WTC11 (cell line): ENCODE data around the gene ZER1. TPM values are rescaled to one million over a fixed set of nuclear protein-coding genes. Genes with fewer than 3 reads are reported as not detected.

ENCODE experiments used
- ATAC-seq: fragments of 200-7000 bp; cut with Tn5 transposase; 2 replicates; pipeline ENCODE4 v1.10.0; 2021; ENCODE audit warnings: mild to moderate bottlenecking, moderate library complexity
- CTCF ChIA-PET: fragments of 300-600 bp; sonication (Branson Sonifier 250); formaldehyde crosslinking; loops from one replicate; lab custom pipeline; 2021; ENCODE audit warnings: antibody characterized with exemption; lab: Charles Lee
- POLR2A ChIA-PET: fragments of 350-600 bp; sonication (Branson Sonifier 250); formaldehyde crosslinking; loops from one replicate; lab custom pipeline; 2021; ENCODE audit warnings: antibody characterized with exemption; lab: Charles Lee
- DNase-seq: peaks from one replicate; pipeline ENCODE4 v3.0.0; 2021; ENCODE audit warnings: low spot score
- H3K27ac Mint-ChIP-seq: 2 replicates; pipeline ENCODE4 v1.8.0; 2021; ENCODE audit warnings: mixed read lengths
- H3K27me3 Mint-ChIP-seq: 2 replicates; pipeline ENCODE4 v1.8.0; 2021; ENCODE audit warnings: low read depth, mild to moderate bottlenecking, moderate library complexity, mixed read lengths
- H3K36me3 Mint-ChIP-seq: 2 replicates; pipeline ENCODE4 v1.8.0; 2021; ENCODE audit warnings: mixed read lengths
- H3K4me1 Mint-ChIP-seq: 2 replicates; pipeline ENCODE4 v1.8.0; 2022; ENCODE audit warnings: mixed read lengths
- H3K4me3 Mint-ChIP-seq: 2 replicates; pipeline ENCODE4 v1.8.0; 2021; ENCODE audit warnings: mild to moderate bottlenecking, moderate library complexity, mixed read lengths
- H3K9me3 Mint-ChIP-seq: 2 replicates; pipeline ENCODE4 v1.8.0; 2021; ENCODE audit warnings: mixed read lengths
- AR ChIP-seq: fragments of 250-450 bp; sonication (Bioruptor Pico); IDR thresholded peaks from 2 replicates; pipeline ENCODE4 v1.9.0; 2021; ENCODE audit warnings: mild to moderate bottlenecking
- CREM ChIP-seq: sonication (generic); formaldehyde crosslinking; IDR thresholded peaks from 2 replicates; pipeline ENCODE4 v1.8.1; 2022; ENCODE audit warnings: mild to moderate bottlenecking, missing genetic modification reagents, moderate library complexity
- ETV6 ChIP-seq: sonication (generic); formaldehyde crosslinking; IDR thresholded peaks from 2 replicates; pipeline ENCODE4 v1.8.1; 2022; ENCODE audit warnings: mild to moderate bottlenecking, missing genetic modification reagents
- HMGXB4 ChIP-seq: sonication (generic); formaldehyde crosslinking; IDR thresholded peaks from 2 replicates; pipeline ENCODE4 v1.8.1; 2023; ENCODE audit warnings: mild to moderate bottlenecking, moderate library complexity, missing genetic modification reagents
- JUN ChIP-seq: sonication (generic); formaldehyde crosslinking; IDR thresholded peaks from 2 replicates; pipeline ENCODE4 v1.8.0; 2023; ENCODE audit warnings: mild to moderate bottlenecking, missing genetic modification reagents
- NFATC4 ChIP-seq: fragments of 250-450 bp; sonication (Bioruptor Pico); IDR thresholded peaks from 2 replicates; pipeline ENCODE4 v1.9.0; 2021; ENCODE audit warnings: mild to moderate bottlenecking
- RORB ChIP-seq: fragments of 250-450 bp; sonication (Bioruptor Pico); IDR thresholded peaks from 2 replicates; pipeline ENCODE4 v1.9.0; 2021; ENCODE audit warnings: mild to moderate bottlenecking
- SMAD3 ChIP-seq: sonication (generic); formaldehyde crosslinking; IDR thresholded peaks from 2 replicates; pipeline ENCODE4 v1.8.0; 2022; ENCODE audit warnings: missing genetic modification reagents, mild to moderate bottlenecking, borderline replicate concordance
- SMAD4 ChIP-seq: sonication (generic); formaldehyde crosslinking; IDR thresholded peaks from 2 replicates; pipeline ENCODE4 v1.8.0; 2022; ENCODE audit warnings: mild to moderate bottlenecking, missing genetic modification reagents
- ZNF232 ChIP-seq: sonication (generic); formaldehyde crosslinking; IDR thresholded peaks from 2 replicates; pipeline ENCODE4 v1.8.0; 2022; ENCODE audit warnings: mild to moderate bottlenecking, missing genetic modification reagents
- ZNF263 ChIP-seq: sonication (generic); formaldehyde crosslinking; IDR thresholded peaks from 2 replicates; pipeline ENCODE4 v1.8.1; 2022; ENCODE audit warnings: low read depth, mild to moderate bottlenecking, moderate library complexity, missing genetic modification reagents
- ZNF317 ChIP-seq: sonication (generic); formaldehyde crosslinking; IDR thresholded peaks from 2 replicates; pipeline ENCODE4 v1.8.1; 2023; ENCODE audit warnings: low read depth, mild to moderate bottlenecking, moderate library complexity, missing genetic modification reagents, borderline replicate concordance
- ZNF423 ChIP-seq: fragments of 250-450 bp; sonication (Bioruptor Pico); IDR thresholded peaks from 2 replicates; pipeline ENCODE4 v2.1.2; 2022; ENCODE audit warnings: mild to moderate bottlenecking, moderate library complexity
- total RNA-seq: library from RNA; stranded (reverse); gene quantifications from 3 replicates; pipeline ENCODE4 v1.2.3, GENCODE V29; 2021
- TF ChIP-seq, protein P1 (sequence below): fragments of 250-450 bp; sonication (Bioruptor Pico); IDR thresholded peaks from 2 replicates; pipeline ENCODE4 v2.1.2; 2022; ENCODE audit warnings: mild to moderate bottlenecking, moderate library complexity
- TF ChIP-seq, protein P2 (sequence below): sonication (generic); formaldehyde crosslinking; IDR thresholded peaks from 2 replicates; pipeline ENCODE4 v1.8.1; 2023; ENCODE audit warnings: mild to moderate bottlenecking, missing genetic modification reagents
- TF ChIP-seq, protein P3 (sequence below): sonication (generic); formaldehyde crosslinking; IDR thresholded peaks from 2 replicates; pipeline ENCODE4 v1.8.1; 2023; ENCODE audit warnings: mild to moderate bottlenecking, missing genetic modification reagents, moderate library complexity

ZER1 gene
- total RNA-seq, 1 experiment from 2014 or later = 23.8 TPM

DNA sequence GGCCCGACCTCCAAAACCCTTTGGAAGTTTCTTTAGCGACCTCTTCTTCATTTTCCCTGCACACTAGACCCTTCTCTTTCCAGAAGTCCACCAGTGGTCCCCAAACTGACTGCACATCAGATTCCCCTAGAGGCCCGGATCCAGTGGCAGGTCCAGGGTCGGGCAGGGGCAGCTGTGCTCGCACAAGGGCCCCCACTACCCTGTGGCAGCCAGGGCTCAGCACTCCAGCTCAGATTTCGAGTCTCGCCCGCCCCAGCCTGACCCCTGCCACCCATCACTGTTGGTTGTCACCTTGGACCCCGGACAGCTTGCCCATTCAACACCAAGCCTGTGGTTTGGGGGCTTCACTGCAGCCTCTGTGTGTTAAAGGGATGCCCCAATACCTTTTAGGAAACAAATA lies 40.0 kb downstream of the ZER1 start:
- Mint-ChIP-seq H3K4me3 (no peak overlapping the region), H3K9me3 (no peaks in the 10 kb centered on the region), H3K27ac (no peak overlapping the region), H3K27me3 (no peaks in the 10 kb centered on the region), H3K4me1 (peaks cover 6% of the 10 kb centered on the region), H3K36me3 (no peaks in the 10 kb centered on the region; the same call in 1 of the 2 replicates)
- TF ChIP-seq SMAD4 (CRISPR knock-in tag) (no peak), NFATC4 (CRISPR knock-in tag) (no peak), ZNF423 (CRISPR knock-in tag) (no peak), CREM (no peak), HMGXB4 (no peak), ZNF263 (no peak), AR (CRISPR knock-in tag) (no peak), ETV6 (CRISPR knock-in tag) (no peak), ZNF317 (CRISPR knock-in tag) (no peak), ZNF232 (CRISPR knock-in tag) (no peak), SMAD3 (CRISPR knock-in tag) (no peak)
- TF ChIP-seq, protein P1, sequence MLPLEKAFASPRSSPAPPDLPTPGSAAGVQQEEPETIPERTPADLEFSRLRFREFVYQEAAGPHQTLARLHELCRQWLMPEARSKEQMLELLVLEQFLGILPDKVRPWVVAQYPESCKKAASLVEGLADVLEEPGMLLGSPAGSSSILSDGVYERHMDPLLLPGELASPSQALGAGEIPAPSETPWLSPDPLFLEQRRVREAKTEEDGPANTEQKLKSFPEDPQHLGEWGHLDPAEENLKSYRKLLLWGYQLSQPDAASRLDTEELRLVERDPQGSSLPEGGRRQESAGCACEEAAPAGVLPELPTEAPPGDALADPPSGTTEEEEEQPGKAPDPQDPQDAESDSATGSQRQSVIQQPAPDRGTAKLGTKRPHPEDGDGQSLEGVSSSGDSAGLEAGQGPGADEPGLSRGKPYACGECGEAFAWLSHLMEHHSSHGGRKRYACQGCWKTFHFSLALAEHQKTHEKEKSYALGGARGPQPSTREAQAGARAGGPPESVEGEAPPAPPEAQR (CRISPR knock-in tag) = no peak
- DNase-seq (no peak), ATAC-seq (no peak)
- POLR2A ChIA-PET = no interaction called here
- CTCF ChIA-PET = interaction anchor here (2.5 to 3.3 kb wide), 2 partner anchors 10 to 29 kb away, joined by 11 to 14 read pairs; partner anchors contain the start of gene PKN3

- ChIA-PET POLR2A (no interaction called here), CTCF (interaction anchor here (3.3 kb wide), 1 partner anchor 29 kb away, joined by 11 read pairs; the partner anchor contains the start of gene PKN3)
- H3K27ac Mint-ChIP-seq = no peak overlapping the region
- no peak for TF ChIP-seq JUN
- TF ChIP-seq, protein P2, sequence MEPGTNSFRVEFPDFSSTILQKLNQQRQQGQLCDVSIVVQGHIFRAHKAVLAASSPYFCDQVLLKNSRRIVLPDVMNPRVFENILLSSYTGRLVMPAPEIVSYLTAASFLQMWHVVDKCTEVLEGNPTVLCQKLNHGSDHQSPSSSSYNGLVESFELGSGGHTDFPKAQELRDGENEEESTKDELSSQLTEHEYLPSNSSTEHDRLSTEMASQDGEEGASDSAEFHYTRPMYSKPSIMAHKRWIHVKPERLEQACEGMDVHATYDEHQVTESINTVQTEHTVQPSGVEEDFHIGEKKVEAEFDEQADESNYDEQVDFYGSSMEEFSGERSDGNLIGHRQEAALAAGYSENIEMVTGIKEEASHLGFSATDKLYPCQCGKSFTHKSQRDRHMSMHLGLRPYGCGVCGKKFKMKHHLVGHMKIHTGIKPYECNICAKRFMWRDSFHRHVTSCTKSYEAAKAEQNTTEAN (CRISPR knock-in tag) = no peak
- TF ChIP-seq, protein P3, sequence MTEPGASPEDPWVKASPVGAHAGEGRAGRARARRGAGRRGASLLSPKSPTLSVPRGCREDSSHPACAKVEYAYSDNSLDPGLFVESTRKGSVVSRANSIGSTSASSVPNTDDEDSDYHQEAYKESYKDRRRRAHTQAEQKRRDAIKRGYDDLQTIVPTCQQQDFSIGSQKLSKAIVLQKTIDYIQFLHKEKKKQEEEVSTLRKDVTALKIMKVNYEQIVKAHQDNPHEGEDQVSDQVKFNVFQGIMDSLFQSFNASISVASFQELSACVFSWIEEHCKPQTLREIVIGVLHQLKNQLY (CRISPR knock-in tag) = no peak
- TF ChIP-seq RORB (CRISPR knock-in tag) = no peak
- ATAC-seq (no peak), DNase-seq (no peak)
- H3K9me3 Mint-ChIP-seq = no peaks in the 10 kb centered on the region
- H3K27me3 Mint-ChIP-seq = no peaks in the 10 kb centered on the region
- H3K4me1 Mint-ChIP-seq = peaks cover 6% of the 10 kb centered on the region
- H3K36me3 Mint-ChIP-seq = no peaks in the 10 kb centered on the region; the same call in 1 of the 2 replicates
- H3K4me3 Mint-ChIP-seq = no peak overlapping the region
These were observed 40.6 kb downstream of the ZER1 start for GRCh38 chr9:128731093-128731492.
